GM18508 (cell line): ENCODE data around the gene REXO2.

ENCODE experiments used
- ATAC-seq: cut with Tn5 transposase; IDR thresholded peaks from one replicate; pipeline ENCODE4 v1.9.1; 2021; ENCODE audit warnings: moderate number of reproducible peaks; ENCODE audit not compliant: insufficient read depth, unreplicated experiment

Gene REXO2

GRCh38 chr11:114439229-114440120 is at the start of gene REXO2:
REXO2 (plus strand) TSS chr11:114439467; CDS start chr11:114439529, 62 bp downstream.
- peak; percentile 96 for ATAC-seq

GRCh38 chr11:114392735-114393667 is 46.3 kb upstream of the REXO2 start:
- ATAC-seq = no peak

GRCh38 chr11:114395736-114396135 is 43.5 kb upstream of the REXO2 start:
- no peak for ATAC-seq

- no peak for ATAC-seq
Measured at GRCh38 chr11:114396916-114397315, 42.4 kb upstream of the REXO2 start.

GRCh38 chr11:114397349-114397982 is 41.8 kb upstream of the REXO2 start:
- no peak for ATAC-seq

GRCh38 chr11:114398303-114398920 is 40.9 kb upstream of the REXO2 start:
- ATAC-seq = no peak

GRCh38 chr11:114399490-114400215 is 39.6 kb upstream of the REXO2 start:
- peak; percentile 11 for ATAC-seq

GRCh38 chr11:114400216-114400914 is 38.9 kb upstream of the REXO2 start, which contains the start of the genes C11orf71 and RBM7:
C11orf71 (minus strand) TSS chr11:114400511; CDS start chr11:114400331, 180 bp downstream.
RBM7 (plus strand) TSS chr11:114400666; CDS start chr11:114400672, 6 bp downstream.
- ATAC-seq = peak; percentile 84

- ATAC-seq = no peak
Measured at GRCh38 chr11:114400915-114401223, 38.4 kb upstream of the REXO2 start.

GRCh38 chr11:114401311-114401710 is 38.0 kb upstream of the REXO2 start:
- ATAC-seq = no peak

GRCh38 chr11:114412946-114413345 is 26.3 kb upstream of the REXO2 start:
- no peak for ATAC-seq

- ATAC-seq = no peak
Measured at GRCh38 chr11:114413958-114414357, 25.3 kb upstream of the REXO2 start.

GRCh38 chr11:114416441-114416961 is 22.8 kb upstream of the REXO2 start:
- ATAC-seq = no peak

- no peak for ATAC-seq
Measured at GRCh38 chr11:114426280-114426679, 13.0 kb upstream of the REXO2 start.

- ATAC-seq = no peak
Measured at GRCh38 chr11:114430290-114430689, 9.0 kb upstream of the REXO2 start.

- no peak for ATAC-seq
Measured at GRCh38 chr11:114432893-114433292, 6.4 kb upstream of the REXO2 start.

GRCh38 chr11:114433376-114433775 is 5.9 kb upstream of the REXO2 start:
- ATAC-seq = no peak

GRCh38 chr11:114438303-114438702 is 964 bp upstream of the REXO2 start:
- ATAC-seq = no peak
